NK-92 (cell line): ENCODE results near the gene LMBR1.
"Not testable (repeated sequence)": the region's sequence is repeated elsewhere in the genome, so short reads cannot be mapped to it uniquely, and the experiment has no call there.

Experiments used
- DNase-seq: peaks from one replicate; lab custom pipeline; 2025; ENCODE audit not compliant: unreplicated experiment; lab: John Stamatoyannopoulos, UW

Gene LMBR1

GRCh38 chr7:156892821-156893706, at the start of gene LMBR1:
Gene LMBR1 (minus strand): TSS chr7:156893183. CDS start chr7:156892993, 190 bp downstream.
- DNase-seq: peak; percentile 50

GRCh38 chr7:156942708-156943090, 49.7 kb upstream of the LMBR1 start:
- DNase-seq: no peak

- DNase-seq: no peak
Measured at GRCh38 chr7:156941393-156942182, 48.6 kb upstream of the LMBR1 start.

GRCh38 chr7:156940421-156941122, 47.6 kb upstream of the LMBR1 start:
- no peak for DNase-seq

- DNase-seq: not testable (repeated sequence)
Measured at GRCh38 chr7:156936766-156937165, 43.8 kb upstream of the LMBR1 start.

GRCh38 chr7:156935250-156935649, 42.3 kb upstream of the LMBR1 start:
- no peak for DNase-seq

GRCh38 chr7:156932006-156932405, 39.0 kb upstream of the LMBR1 start:
- DNase-seq: no peak

- DNase-seq: no peak
Measured at GRCh38 chr7:156929789-156930539, 37.0 kb upstream of the LMBR1 start.

GRCh38 chr7:156928406-156928747, 35.4 kb upstream of the LMBR1 start:
- DNase-seq: no peak

- DNase-seq: no peak
Measured at GRCh38 chr7:156927571-156928405, 34.8 kb upstream of the LMBR1 start.

- DNase-seq: not testable (repeated sequence)
Measured at GRCh38 chr7:156925821-156926220, 32.8 kb upstream of the LMBR1 start.

GRCh38 chr7:156922304-156922703, 29.3 kb upstream of the LMBR1 start:
- not testable (repeated sequence) for DNase-seq

GRCh38 chr7:156920487-156921373, 27.7 kb upstream of the LMBR1 start:
- DNase-seq: not testable (repeated sequence)

- no peak for DNase-seq
Measured at GRCh38 chr7:156920076-156920475, 27.1 kb upstream of the LMBR1 start.

GRCh38 chr7:156919132-156919713, 26.2 kb upstream of the LMBR1 start:
- no peak for DNase-seq

GRCh38 chr7:156918635-156919034, 25.7 kb upstream of the LMBR1 start:
- DNase-seq: no peak

- not testable (repeated sequence) for DNase-seq
Measured at GRCh38 chr7:156909574-156910252, 16.7 kb upstream of the LMBR1 start.

GRCh38 chr7:156907656-156908055, 14.7 kb upstream of the LMBR1 start:
- DNase-seq: no peak
